ENCODE data around the gene METTL16. TPM values are rescaled to one million over a fixed set of nuclear protein-coding genes. Genes with fewer than 3 reads are reported as not detected.

METTL16 gene
- total and polyA plus RNA-seq, 4 donors = 4.1 to 8.9 (median 6.6) TPM

GRCh38 chr17:2400877-2401425 lies 110.7 kb downstream of the METTL16 start, which contains the start of gene MNT:
MNT (minus strand) TSS chr17:2401060; CDS start chr17:2400712, 348 bp downstream.
- peaks cover 15 to 46% (median 32%) of the 10 kb centered on the region in 4 donors for H3K4me1 ChIP-seq (ENCODE audit: control insufficient read depth in 4 of 4, insufficient read depth in 4 of 4, low read length in 3 of 4)
- peak within 1 kb of the TSS; percentile 100 for H3K27ac ChIP-seq (ENCODE audit: low read depth in 1 of 2, low read length in 2 of 2)
- peak within 1 kb of the TSS; percentile 74 to 93 (median 90) for H3K4me3 ChIP-seq (ENCODE audit: low read depth in 1 of 3, low read length in 3 of 3)
- DNase-seq (ENCODE audit: low spot score) = peak; percentile 90
- TF ChIP-seq JUND (IDR thresholded peaks at IDR 0.05) (peak in 1 of 2 donors; percentile 10), EGR1 (IDR thresholded peaks at IDR 0.05; ENCODE audit: low read depth in 2 of 2) (peak; percentile 82 to 88), REST (IDR thresholded peaks at IDR 0.05) (peak; percentile 12), YY1 (IDR thresholded peaks at IDR 0.05) (peak; percentile 91), TAF1 (conservative IDR thresholded peaks at IDR 0.05) (peak; percentile 55), ZBTB33 (IDR thresholded peaks at IDR 0.05) (no peak), RAD21 (IDR thresholded peaks at IDR 0.05) (no peak), MAX (IDR thresholded peaks at IDR 0.05) (no peak)
- H3K27me3 ChIP-seq (ENCODE audit: control insufficient read depth in 4 of 4, insufficient read depth in 4 of 4, low read length in 3 of 4) = no peaks in the 10 kb centered on the region
- no peaks in the 10 kb centered on the region for H3K9me3 ChIP-seq (ENCODE audit: control insufficient read depth in 4 of 4, low read length in 3 of 4)
- H3K36me3 ChIP-seq (ENCODE audit: control insufficient read depth in 4 of 4, insufficient read depth in 3 of 4, low read depth in 1 of 4, low read length in 3 of 4) = no peaks in the 10 kb centered on the region
- WGBS = under 1% methylated on average over 51 of the region's 51 CpGs
- H3K9ac ChIP-seq (ENCODE audit: low read depth in 1 of 2, low read length in 2 of 2) = peak within 1 kb of the TSS; percentile 91 to 96

GRCh38 chr17:2400474-2400866 lies 111.2 kb downstream of the METTL16 start:
- Histone ChIP-seq H3K9me3 (ENCODE audit: control insufficient read depth in 4 of 4, low read length in 3 of 4) (no peaks in the 10 kb centered on the region), H3K9ac (ENCODE audit: low read depth in 1 of 2, low read length in 2 of 2) (peak overlapping the region; percentile 91 to 96), H3K36me3 (ENCODE audit: control insufficient read depth in 4 of 4, insufficient read depth in 3 of 4, low read depth in 1 of 4, low read length in 3 of 4) (no peaks in the 10 kb centered on the region), H3K4me1 (ENCODE audit: control insufficient read depth in 4 of 4, insufficient read depth in 4 of 4, low read length in 3 of 4) (peaks cover 17 to 51% (median 37%) of the 10 kb centered on the region in 4 donors), H3K27me3 (ENCODE audit: control insufficient read depth in 4 of 4, insufficient read depth in 4 of 4, low read length in 3 of 4) (no peaks in the 10 kb centered on the region), H3K27ac (ENCODE audit: low read depth in 1 of 2, low read length in 2 of 2) (peak overlapping the region; percentile 100), H3K4me3 (ENCODE audit: low read depth in 1 of 3, low read length in 3 of 3) (peak overlapping the region; percentile 73 to 93 (median 90))
- TF ChIP-seq JUND (IDR thresholded peaks at IDR 0.05) = no peak
- no peak for TF ChIP-seq ATF3 (IDR thresholded peaks at IDR 0.05)
- no peak for TF ChIP-seq ZBTB33 (IDR thresholded peaks at IDR 0.05)
- TF ChIP-seq MAX (IDR thresholded peaks at IDR 0.05) = no peak
- no peak for TF ChIP-seq RXRA (IDR thresholded peaks at IDR 0.05)
- no peak for TF ChIP-seq SP1 (IDR thresholded peaks at IDR 0.05)
- no peak for TF ChIP-seq EGR1 (IDR thresholded peaks at IDR 0.05; ENCODE audit: low read depth in 2 of 2)
- WGBS = under 1% methylated on average over 43 of the region's 43 CpGs
- no peak for DNase-seq (ENCODE audit: low spot score)
